Neuron (in vitro differentiated cells): ENCODE results near the gene GNA14.
"Not testable (repeated sequence)": the region's sequence is repeated elsewhere in the genome, so short reads cannot be mapped to it uniquely, and the experiment has no call there.

ENCODE experiments used
- H2AFZ ChIP-seq: one replicate; pipeline ENCODE4 v1.6.1; 2013; ENCODE audit warnings: low read depth, mild to moderate bottlenecking, inconsistent platforms, low read length, moderate library complexity
- H3K27me3 ChIP-seq: one replicate; pipeline ENCODE4 v1.6.1; 2013; ENCODE audit warnings: low read length; ENCODE audit not compliant: insufficient read depth
- H3K36me3 ChIP-seq: one replicate; pipeline ENCODE4 v1.6.1; 2013; ENCODE audit warnings: low read length; ENCODE audit not compliant: insufficient read depth
- H3K4me1 ChIP-seq: one replicate; pipeline ENCODE4 v1.6.1; 2013; ENCODE audit warnings: low read length; ENCODE audit not compliant: insufficient read depth
- H3K4me3 ChIP-seq: 2 replicates; pipeline ENCODE4 v1.5.1; 2013; ENCODE audit warnings: mild to moderate bottlenecking, low read length, moderate library complexity
- H3K9me3 ChIP-seq: one replicate; pipeline ENCODE4 v1.6.1; 2013; ENCODE audit warnings: low read length

The GNA14 gene

DNA sequence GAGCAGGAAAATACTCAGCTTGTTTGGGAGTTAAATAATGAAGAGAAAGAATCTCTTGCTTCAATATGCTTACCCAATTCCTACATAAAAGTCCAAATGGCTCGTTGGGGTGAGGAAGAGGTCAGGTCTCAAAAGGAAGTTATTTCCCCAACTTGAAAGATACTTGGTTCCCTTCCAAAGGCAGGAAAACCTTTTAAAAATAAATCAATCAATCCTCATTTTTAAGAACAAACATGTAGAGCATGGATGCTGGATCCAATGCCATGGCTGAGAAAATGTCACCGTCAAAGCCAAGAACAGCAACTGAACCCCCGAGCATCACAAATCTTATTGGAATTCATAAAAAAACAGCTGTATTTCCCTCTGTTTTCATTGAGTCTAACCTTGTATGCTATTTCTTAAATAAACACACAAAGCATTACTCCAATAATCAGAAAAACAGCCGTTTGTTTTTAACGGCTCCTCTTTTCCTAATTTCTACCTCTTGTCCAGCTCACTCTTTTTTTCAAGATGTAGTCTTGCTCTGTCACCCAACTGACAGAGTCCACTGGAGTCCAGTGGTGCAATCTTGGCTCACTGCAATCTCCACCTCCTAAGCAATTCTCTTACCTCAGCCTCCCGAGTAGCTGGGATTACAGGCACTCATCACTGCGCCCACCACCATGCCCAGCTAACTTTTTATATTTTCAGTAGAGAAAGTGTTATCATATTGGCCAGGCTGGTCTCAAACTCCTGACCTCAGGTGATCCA lies 140.7 kb downstream of the GNA14 start:
- H3K27me3 ChIP-seq, result no peaks in the 10 kb centered on the region
- H2AFZ ChIP-seq, result no peak overlapping the region
- H3K4me1 ChIP-seq, result no peaks in the 10 kb centered on the region
- no peak overlapping the region for H3K4me3 ChIP-seq
- no peaks in the 10 kb centered on the region for H3K9me3 ChIP-seq
- no peaks in the 10 kb centered on the region for H3K36me3 ChIP-seq

DNA sequence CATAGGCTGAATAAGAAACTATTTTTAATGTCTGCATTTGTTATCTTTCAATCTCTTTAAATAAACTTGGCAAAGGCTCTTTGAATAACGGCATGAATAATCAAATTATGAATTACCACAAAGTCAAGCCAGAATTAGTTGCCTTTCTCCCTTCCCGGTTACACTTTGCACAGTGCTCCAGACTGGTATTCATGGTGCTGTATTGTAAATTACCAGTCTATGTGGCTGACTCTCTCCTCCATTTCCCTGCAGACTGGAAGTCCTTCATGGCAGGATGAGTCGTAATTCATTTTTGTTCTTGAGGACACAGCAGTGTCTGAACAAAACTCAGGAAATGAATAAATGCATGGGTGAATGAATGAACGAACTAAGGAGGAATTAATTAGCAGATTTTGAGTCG lies 142.9 kb downstream of the GNA14 start:
- Histone ChIP-seq H3K9me3 (no peaks in the 10 kb centered on the region), H2AFZ (no peak overlapping the region), H3K4me1 (no peaks in the 10 kb centered on the region), H3K36me3 (no peaks in the 10 kb centered on the region), H3K27me3 (no peaks in the 10 kb centered on the region), H3K4me3 (no peak overlapping the region)

DNA sequence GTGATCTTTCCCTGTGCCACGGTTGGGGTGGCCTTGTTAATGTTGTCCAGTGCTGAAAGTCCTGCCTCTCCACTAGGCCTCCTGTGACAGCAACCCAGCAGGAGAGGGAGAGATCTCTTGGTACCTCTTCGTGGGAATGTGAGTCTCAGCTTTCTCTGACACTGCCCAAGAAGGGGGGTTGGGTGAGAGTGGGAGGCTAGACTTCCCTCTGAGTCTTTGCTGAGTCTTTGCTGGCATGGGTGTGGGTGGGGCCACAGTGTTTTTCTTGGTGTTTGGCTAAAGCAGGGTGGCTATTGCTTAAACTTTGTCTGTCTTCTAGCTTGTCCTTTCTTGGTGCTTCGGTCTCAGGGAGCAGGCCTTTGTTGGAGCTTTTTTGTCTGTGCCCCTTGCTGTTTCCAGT lies 145.6 kb downstream of the GNA14 start:
- Histone ChIP-seq H3K4me3 (no peak overlapping the region), H3K36me3 (no peaks in the 10 kb centered on the region), H2AFZ (no peak overlapping the region), H3K9me3 (no peaks in the 10 kb centered on the region), H3K27me3 (no peaks in the 10 kb centered on the region), H3K4me1 (no peaks in the 10 kb centered on the region)

DNA sequence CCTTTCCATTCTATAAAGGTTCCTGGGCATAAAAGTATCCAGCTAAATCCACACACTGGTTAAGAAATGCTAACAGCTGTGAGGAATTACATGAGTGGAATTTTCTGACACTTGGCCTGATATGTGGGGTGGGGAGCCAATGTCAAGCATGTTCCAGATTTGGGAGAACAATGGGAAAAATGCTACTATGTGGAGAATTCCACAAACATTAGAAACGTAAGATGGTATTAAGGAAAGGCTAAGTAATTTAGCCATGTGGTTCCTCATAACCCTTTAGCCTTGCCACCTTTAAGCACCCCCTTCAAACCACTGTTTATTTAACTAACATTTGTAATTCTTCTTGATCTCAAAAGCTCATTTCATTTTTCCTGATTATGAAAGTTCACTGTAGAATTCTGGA lies 149.2 kb downstream of the GNA14 start:
- H2AFZ ChIP-seq, result no peak overlapping the region
- H3K9me3 ChIP-seq, result no peaks in the 10 kb centered on the region
- H3K4me1 ChIP-seq, result no peaks in the 10 kb centered on the region
- H3K27me3 ChIP-seq, result no peaks in the 10 kb centered on the region
- no peaks in the 10 kb centered on the region for H3K36me3 ChIP-seq
- H3K4me3 ChIP-seq, result no peak overlapping the region

DNA sequence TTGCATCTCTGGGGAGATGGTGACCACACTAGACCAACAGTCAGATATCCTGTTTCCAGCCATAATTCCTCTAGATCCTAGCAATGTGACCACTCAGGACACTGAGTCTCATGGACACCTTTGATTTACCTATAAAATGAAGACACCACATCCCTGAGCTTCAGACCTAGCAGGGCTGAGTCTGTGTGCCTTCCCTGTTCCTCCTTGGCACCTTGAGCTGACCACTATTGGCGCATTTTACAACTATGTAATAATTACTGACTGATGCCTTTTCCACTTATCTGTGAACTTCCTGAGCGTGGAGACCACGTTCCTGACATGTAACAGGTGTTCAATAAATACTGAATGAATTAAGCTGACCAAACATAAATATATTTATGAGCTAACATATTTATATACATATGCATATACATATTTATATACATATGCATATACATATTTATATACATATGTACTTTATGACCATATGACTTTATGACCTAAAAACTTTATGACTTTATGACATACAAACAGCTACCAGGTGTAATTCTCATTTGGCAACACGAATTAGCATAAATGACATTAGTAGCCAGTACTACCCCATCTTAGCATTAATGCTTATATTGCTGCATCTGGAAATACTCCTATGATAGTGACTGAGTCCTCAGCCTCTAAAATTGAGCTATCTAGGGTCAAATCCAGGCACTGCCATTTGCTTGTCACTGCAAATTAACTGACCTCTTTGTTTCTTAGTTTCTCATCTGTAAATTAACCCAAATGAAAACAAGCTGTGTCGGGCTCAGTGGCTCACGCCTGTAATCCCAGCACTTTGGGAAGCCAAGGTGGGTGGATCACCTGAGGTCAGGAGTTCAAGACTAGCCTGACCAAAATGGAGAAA lies 150.6 kb downstream of the GNA14 start:
- Histone ChIP-seq H3K4me1 (no peaks in the 10 kb centered on the region), H3K27me3 (no peaks in the 10 kb centered on the region)

DNA sequence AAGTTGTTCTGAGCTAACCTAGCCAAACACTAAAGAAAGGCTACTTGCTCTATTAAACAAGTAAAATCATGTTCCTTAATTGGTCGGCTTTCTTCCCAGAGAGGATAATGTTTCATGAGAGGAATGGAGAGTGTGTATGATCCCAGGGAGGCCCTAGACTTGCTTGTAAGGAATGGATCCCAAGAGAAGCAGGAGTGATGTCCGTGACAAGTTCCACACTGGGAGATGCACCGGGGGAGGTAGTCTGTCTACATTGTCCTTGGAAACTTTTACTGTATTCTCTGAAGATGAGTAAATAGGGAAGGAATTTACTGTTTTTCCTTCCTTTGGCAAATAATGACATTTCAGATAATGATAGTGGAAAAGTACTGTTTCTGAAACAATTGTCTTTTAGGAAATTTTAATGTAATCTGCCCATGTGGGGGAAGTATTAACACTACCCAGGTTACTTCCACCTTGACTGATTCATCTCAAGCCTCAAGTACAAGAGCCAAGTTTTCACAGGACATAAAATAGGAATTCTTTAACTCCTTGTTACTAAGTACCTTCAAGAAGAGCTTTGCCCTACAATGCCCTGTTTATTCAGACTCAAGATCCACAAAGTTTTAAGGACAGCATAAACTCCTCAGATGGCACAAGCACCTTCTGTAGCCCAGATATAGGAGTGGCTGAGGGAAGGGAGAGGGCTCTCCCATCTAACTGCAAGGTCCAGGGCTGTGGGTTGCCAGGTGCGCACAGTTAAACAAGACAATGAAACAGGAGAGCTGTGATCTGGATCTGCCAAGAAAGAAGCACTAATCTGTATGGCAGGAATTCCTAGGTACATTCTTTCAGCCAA lies 152.1 kb downstream of the GNA14 start:
- no peaks in the 10 kb centered on the region for H3K36me3 ChIP-seq
- no peak overlapping the region for H2AFZ ChIP-seq
- no peaks in the 10 kb centered on the region for H3K27me3 ChIP-seq
- no peaks in the 10 kb centered on the region for H3K4me1 ChIP-seq
- no peak overlapping the region for H3K4me3 ChIP-seq
- H3K9me3 ChIP-seq, result no peaks in the 10 kb centered on the region

More for the DNA sequence above, 150.6 kb downstream of the GNA14 start:
- H3K9me3 ChIP-seq, result no peaks in the 10 kb centered on the region
- H3K4me3 ChIP-seq, result no peak overlapping the region
- H3K36me3 ChIP-seq, result no peaks in the 10 kb centered on the region
- H2AFZ ChIP-seq, result no peak overlapping the region

DNA sequence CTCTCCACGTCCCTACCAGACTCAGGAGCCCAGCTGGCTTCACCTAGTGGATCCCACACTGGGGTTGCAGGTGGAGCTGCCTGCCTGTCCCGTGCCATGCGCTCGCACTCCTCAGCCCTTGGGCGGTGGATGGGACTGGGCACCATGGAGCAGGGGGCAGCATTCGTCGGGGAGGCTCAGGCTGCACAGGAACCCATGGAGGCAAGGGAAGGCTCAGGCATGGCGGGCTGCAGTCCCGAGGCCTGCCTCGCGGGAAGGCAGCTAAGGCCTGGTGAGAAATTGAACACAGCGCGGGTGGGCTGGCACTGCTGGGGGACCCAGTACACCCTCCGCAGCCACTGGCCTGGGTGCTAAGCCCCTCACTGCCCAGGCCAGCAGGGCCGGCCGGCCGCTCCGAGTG lies 157.8 kb downstream of the GNA14 start:
- not testable (repeated sequence) for H2AFZ ChIP-seq, H3K36me3 ChIP-seq, H3K9me3 ChIP-seq, H3K4me3 ChIP-seq, H3K27me3 ChIP-seq, H3K4me1 ChIP-seq

DNA sequence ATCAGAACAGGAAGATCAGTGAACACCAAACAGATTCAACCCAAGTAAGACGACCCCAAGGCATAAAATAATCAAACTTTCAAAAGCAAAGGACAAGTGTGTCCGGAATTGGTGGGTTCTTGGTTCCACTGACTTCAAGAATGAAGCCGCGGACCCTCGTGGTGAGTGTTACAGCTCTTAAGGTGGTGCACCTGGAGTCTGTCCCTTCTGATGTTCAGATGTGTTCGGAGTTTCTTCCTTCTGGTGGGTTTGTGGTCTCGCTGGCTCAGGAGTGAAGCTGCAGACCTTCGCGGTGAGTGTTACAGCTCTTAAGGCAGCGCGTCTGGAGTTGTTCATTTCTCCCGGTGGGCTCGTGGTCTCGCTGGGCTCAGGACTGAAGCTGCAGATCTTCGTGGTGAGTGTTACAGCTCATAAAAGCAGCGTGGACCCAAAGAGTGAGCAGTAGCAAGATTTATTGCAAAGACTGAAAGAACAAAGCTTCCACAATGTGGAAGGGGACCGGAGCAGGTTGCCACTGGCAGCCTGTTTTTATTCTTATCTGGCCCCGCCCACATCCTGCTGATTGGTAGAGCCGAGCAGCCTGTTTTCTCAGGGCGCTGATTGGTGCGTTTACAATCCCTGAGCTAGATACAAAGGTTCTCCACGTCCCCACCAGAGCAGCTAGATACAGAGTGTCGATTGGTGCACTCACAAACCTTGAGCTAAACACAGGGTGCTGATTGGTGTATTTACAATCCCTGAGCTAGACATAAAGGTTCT lies 158.5 kb downstream of the GNA14 start:
- not testable (repeated sequence) for H2AFZ ChIP-seq, H3K36me3 ChIP-seq, H3K9me3 ChIP-seq, H3K4me1 ChIP-seq, H3K27me3 ChIP-seq, H3K4me3 ChIP-seq

DNA sequence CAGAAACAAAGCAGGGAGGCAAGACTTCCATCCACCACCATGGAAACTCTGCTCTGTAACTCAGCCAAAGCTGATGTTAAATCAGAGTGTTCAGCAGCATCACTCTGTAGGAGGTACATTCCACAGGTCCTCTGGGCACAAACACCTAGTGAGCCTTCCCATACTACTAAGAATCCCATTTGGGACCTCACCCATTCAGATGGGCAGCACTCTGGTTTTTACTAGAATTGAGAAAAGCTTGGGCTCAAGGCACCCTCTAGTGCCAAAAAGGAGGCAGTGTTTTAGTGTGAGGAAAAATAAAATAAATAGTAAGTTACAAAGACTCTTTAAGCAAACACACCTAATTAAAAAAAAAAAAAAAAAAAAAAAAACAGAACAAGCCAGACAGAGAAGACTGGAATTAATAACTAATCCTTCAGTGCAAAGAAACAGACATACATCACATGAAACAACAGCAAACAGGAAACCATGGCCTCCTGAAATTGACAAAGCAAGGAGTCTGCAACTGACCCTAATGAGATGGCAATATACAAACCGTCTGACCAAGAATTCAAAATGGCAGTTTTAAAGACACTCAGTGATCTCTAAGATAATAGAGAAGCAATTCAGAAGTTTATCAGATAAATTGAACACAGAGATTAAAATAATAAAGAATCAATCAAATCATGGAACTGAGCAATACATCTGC lies 159.5 kb downstream of the GNA14 start:
- Histone ChIP-seq H3K36me3 (no peaks in the 10 kb centered on the region), H3K4me1 (no peaks in the 10 kb centered on the region)

DNA sequence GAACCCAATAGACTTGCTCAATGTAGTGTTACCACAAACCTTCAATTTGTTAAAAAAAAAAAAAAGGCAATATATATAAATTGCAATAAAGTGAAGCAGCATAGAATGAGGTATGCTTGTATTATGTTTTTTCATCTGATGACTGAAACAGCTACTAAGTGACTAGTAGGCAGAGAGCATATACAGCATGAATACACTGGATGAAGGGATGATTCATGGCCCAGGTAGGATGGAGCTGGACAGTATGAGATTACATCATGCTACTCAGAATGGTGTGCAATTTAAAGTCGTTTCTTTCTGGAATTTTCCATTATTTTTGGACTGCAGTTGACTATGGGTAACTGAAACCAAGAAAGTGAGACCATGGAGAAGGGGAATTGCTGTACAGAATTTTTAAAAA lies 161.2 kb downstream of the GNA14 start:
- no peaks in the 10 kb centered on the region for H3K4me1 ChIP-seq
- no peaks in the 10 kb centered on the region for H3K9me3 ChIP-seq
- H3K4me3 ChIP-seq, result no peak overlapping the region
- H2AFZ ChIP-seq, result no peak overlapping the region
- H3K27me3 ChIP-seq, result no peaks in the 10 kb centered on the region
- no peaks in the 10 kb centered on the region for H3K36me3 ChIP-seq

More for the DNA sequence above, 159.5 kb downstream of the GNA14 start:
- Histone ChIP-seq H3K27me3 (no peaks in the 10 kb centered on the region), H3K9me3 (no peaks in the 10 kb centered on the region), H2AFZ (no peak overlapping the region), H3K4me3 (no peak overlapping the region)

DNA sequence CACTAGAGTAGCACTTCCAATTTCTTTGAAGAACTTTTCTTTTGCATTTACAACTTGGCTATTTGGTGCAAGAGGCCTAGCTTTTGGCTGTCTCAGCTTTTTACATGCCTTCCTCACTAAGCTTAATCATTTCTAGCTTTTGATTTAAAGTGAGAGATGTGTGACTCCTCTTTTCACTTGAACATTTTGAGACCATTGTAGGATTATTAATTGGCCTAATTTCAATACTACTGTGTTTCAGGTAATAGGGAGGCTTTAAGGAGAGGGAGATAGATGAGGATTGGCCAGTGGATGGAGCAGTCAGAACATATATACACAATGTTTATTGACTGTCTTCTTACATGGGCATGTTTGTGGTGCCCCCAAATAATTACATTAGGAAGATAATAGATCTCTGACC lies 161.7 kb downstream of the GNA14 start:
- Histone ChIP-seq H3K4me3 (no peak overlapping the region), H2AFZ (no peak overlapping the region), H3K27me3 (no peaks in the 10 kb centered on the region), H3K4me1 (no peaks in the 10 kb centered on the region), H3K36me3 (no peaks in the 10 kb centered on the region), H3K9me3 (no peaks in the 10 kb centered on the region)
